ENCODE measurements around the gene ARFGEF3. TPM values are rescaled to one million over a fixed set of nuclear protein-coding genes. Genes with fewer than 3 reads are reported as not detected.

ARFGEF3 gene
- polyA plus RNA-seq, 1 of the 3 experiments (the other 2 are of a cell fraction) = not detected

DNA sequence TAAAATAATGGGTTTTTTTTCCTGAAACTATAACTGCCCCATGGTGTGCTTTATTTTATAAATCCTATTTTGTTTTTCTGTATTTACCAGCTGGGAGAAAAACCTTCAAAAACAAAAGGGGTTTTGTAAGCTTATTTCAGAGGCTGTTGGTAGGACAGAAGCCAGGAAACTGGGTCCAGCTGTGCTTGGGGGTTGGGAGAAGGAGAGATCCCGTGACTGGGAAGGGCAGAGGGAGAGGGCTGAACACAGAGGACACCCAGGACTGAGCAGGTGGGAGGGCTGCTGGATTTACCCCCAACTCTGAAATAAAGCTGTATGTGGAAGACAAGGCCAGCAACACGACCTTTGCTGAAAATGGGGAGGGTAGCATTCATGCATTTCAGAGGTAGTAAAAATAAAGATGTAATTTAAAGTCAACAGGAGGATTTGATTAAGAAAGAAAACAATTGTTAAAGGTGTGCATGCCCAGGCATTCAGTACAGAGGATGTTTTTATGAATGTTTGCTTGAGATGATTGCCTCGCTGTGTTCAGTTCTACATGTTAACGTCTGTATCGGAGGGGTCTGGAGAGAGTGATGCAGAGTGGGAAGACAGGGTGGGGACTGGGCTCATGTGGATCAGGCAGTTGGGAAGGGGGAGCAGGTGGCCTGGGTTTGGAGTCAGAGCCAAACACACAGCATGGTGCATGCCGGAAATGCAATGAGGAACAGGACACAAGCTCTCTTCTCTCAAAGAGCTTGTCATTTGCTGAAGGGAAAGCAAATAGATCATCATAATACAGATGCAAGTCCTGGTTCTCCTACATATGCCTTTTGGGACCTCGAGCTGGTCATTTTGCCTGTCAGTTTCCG, 21.4 kb downstream of the ARFGEF3 start:
- no peaks in the 10 kb centered on the region for H3K27me3 ChIP-seq (ENCODE audit: insufficient read depth)
- H3K4me1 ChIP-seq (ENCODE audit: control insufficient read depth in 1 of 2, insufficient read depth in 2 of 2, low read depth in 1 of 2, low read length in 1 of 2) = no peaks in the 10 kb centered on the region
- no peaks in the 10 kb centered on the region for H3K9me2 ChIP-seq
- TF ChIP-seq TCF12 (IDR thresholded peaks at IDR 0.05) = no peak
- TF ChIP-seq TAF1 (IDR thresholded peaks at IDR 0.05; ENCODE audit: borderline replicate concordance, low read depth, low read length) = no peak
- TF ChIP-seq, protein P1, sequence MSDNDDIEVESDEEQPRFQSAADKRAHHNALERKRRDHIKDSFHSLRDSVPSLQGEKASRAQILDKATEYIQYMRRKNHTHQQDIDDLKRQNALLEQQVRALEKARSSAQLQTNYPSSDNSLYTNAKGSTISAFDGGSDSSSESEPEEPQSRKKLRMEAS (IDR thresholded peaks at IDR 0.05; ENCODE audit: low read depth) = no peak
- TF ChIP-seq, protein P2, sequence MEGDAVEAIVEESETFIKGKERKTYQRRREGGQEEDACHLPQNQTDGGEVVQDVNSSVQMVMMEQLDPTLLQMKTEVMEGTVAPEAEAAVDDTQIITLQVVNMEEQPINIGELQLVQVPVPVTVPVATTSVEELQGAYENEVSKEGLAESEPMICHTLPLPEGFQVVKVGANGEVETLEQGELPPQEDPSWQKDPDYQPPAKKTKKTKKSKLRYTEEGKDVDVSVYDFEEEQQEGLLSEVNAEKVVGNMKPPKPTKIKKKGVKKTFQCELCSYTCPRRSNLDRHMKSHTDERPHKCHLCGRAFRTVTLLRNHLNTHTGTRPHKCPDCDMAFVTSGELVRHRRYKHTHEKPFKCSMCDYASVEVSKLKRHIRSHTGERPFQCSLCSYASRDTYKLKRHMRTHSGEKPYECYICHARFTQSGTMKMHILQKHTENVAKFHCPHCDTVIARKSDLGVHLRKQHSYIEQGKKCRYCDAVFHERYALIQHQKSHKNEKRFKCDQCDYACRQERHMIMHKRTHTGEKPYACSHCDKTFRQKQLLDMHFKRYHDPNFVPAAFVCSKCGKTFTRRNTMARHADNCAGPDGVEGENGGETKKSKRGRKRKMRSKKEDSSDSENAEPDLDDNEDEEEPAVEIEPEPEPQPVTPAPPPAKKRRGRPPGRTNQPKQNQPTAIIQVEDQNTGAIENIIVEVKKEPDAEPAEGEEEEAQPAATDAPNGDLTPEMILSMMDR (IDR thresholded peaks at IDR 0.05) = no peak
- TF ChIP-seq YY1 (IDR thresholded peaks at IDR 0.05; ENCODE audit: low read depth) = no peak
- TF ChIP-seq TEAD4 (IDR thresholded peaks at IDR 0.05; ENCODE audit: borderline replicate concordance, insufficient read depth) = no peak
- no peak for TF ChIP-seq FOXM1 (IDR thresholded peaks at IDR 0.05; ENCODE audit: low read depth)
- TF ChIP-seq MXI1 (IDR thresholded peaks at IDR 0.05; ENCODE audit: low read depth, low read length) = no peak
- TF ChIP-seq FOXJ3 (CRISPR knock-in tag; IDR thresholded peaks at IDR 0.05) = no peak
- no peak for TF ChIP-seq JUND (IDR thresholded peaks at IDR 0.05)
- no peak for TF ChIP-seq POLR2AphosphoS5 (IDR thresholded peaks at IDR 0.05; ENCODE audit: low read depth, low read length)
- TF ChIP-seq RCOR1 (IDR thresholded peaks at IDR 0.05; ENCODE audit: low read length) = no peak
- no peak overlapping the region for H2AFZ ChIP-seq (ENCODE audit: low read depth)
- WGBS (ENCODE audit: low lambda C conversion rate) = 25% methylated on average over 8 of the region's 8 CpGs
- POLR2A ChIA-PET = no interaction called here
- no peaks in the 10 kb centered on the region for H3K9me3 ChIP-seq
- H3F3A ChIP-seq (replicated peaks; ENCODE audit: insufficient read depth) = no peaks in the 10 kb centered on the region
- CTCF ChIA-PET = interaction anchor here (0.8 kb wide), 1 partner anchor 237 kb away, joined by 3 read pairs; no protein-coding TSS in a partner anchor
- H3K4me2 ChIP-seq = no peak overlapping the region
- no peak overlapping the region for H3K4me3 ChIP-seq (ENCODE audit: low read depth in 2 of 2, low read length in 1 of 2)
- H4K20me1 ChIP-seq (ENCODE audit: insufficient read depth) = no peaks in the 10 kb centered on the region
- H3K36me3 ChIP-seq (replicated peaks in 1 of 2; ENCODE audit: control insufficient read depth in 1 of 2, insufficient read depth in 2 of 2, low read length in 1 of 2) = no peaks in the 10 kb centered on the region
- no peak overlapping the region for H3K9ac ChIP-seq
- no peak overlapping the region for H3K27ac ChIP-seq (ENCODE audit: low read depth in 2 of 2, low read length in 1 of 2)
- no peaks in the 10 kb centered on the region for H3K79me2 ChIP-seq (ENCODE audit: insufficient read depth)
- no peak for DNase-seq

- TF ChIP-seq FOXM1 (IDR thresholded peaks at IDR 0.05; ENCODE audit: low read depth) (no peak), TEAD4 (IDR thresholded peaks at IDR 0.05; ENCODE audit: borderline replicate concordance, insufficient read depth) (no peak)
- TF ChIP-seq, protein P3, sequence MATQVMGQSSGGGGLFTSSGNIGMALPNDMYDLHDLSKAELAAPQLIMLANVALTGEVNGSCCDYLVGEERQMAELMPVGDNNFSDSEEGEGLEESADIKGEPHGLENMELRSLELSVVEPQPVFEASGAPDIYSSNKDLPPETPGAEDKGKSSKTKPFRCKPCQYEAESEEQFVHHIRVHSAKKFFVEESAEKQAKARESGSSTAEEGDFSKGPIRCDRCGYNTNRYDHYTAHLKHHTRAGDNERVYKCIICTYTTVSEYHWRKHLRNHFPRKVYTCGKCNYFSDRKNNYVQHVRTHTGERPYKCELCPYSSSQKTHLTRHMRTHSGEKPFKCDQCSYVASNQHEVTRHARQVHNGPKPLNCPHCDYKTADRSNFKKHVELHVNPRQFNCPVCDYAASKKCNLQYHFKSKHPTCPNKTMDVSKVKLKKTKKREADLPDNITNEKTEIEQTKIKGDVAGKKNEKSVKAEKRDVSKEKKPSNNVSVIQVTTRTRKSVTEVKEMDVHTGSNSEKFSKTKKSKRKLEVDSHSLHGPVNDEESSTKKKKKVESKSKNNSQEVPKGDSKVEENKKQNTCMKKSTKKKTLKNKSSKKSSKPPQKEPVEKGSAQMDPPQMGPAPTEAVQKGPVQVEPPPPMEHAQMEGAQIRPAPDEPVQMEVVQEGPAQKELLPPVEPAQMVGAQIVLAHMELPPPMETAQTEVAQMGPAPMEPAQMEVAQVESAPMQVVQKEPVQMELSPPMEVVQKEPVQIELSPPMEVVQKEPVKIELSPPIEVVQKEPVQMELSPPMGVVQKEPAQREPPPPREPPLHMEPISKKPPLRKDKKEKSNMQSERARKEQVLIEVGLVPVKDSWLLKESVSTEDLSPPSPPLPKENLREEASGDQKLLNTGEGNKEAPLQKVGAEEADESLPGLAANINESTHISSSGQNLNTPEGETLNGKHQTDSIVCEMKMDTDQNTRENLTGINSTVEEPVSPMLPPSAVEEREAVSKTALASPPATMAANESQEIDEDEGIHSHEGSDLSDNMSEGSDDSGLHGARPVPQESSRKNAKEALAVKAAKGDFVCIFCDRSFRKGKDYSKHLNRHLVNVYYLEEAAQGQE (IDR thresholded peaks at IDR 0.05; ENCODE audit: low read depth, low read length) = no peak
- Histone ChIP-seq H2AFZ (ENCODE audit: low read depth) (no peak overlapping the region), H3F3A (replicated peaks; ENCODE audit: insufficient read depth) (no peaks in the 10 kb centered on the region), H3K27ac (ENCODE audit: low read depth in 2 of 2, low read length in 1 of 2) (no peak overlapping the region), H4K20me1 (ENCODE audit: insufficient read depth) (no peaks in the 10 kb centered on the region), H3K9me3 (no peaks in the 10 kb centered on the region), H3K36me3 (replicated peaks in 1 of 2; ENCODE audit: control insufficient read depth in 1 of 2, insufficient read depth in 2 of 2, low read length in 1 of 2) (no peaks in the 10 kb centered on the region), H3K9me2 (no peaks in the 10 kb centered on the region), H3K4me3 (ENCODE audit: low read depth in 2 of 2, low read length in 1 of 2) (no peak overlapping the region), H3K9ac (no peak overlapping the region), H3K79me2 (ENCODE audit: insufficient read depth) (no peaks in the 10 kb centered on the region), H3K27me3 (ENCODE audit: insufficient read depth) (no peaks in the 10 kb centered on the region), H3K4me1 (ENCODE audit: control insufficient read depth in 1 of 2, insufficient read depth in 2 of 2, low read depth in 1 of 2, low read length in 1 of 2) (no peaks in the 10 kb centered on the region), H3K4me2 (no peak overlapping the region)
- WGBS (ENCODE audit: low lambda C conversion rate) = 8% methylated on average over 3 of the region's 4 CpGs
- DNase-seq = no peak
- POLR2A ChIA-PET = no interaction called here
- CTCF ChIA-PET = no interaction called here
These were observed 22.0 kb downstream of the ARFGEF3 start for GRCh38 chr6:138183790-138184134.
